Upper lobe of left lung (tissue), 6 donors: Measurements from ENCODE around the gene ANKAR. TPM values are rescaled to one million over a fixed set of nuclear protein-coding genes. Genes with fewer than 3 reads are reported as not detected.
A peak's percentile ranks its signal among the peaks of the same experiment; 100 is the strongest.

Experiments used
- ATAC-seq, 2 donors: fragments of 200-7000 bp; cut with Tn5 transposase; one replicate each; pipeline ENCODE4 v1.9.1; 2022; ENCODE audit warnings: mild to moderate bottlenecking in 2 of 2, moderate library complexity in 2 of 2; ENCODE audit not compliant: low FRiP score in 2 of 2
- DNase-seq, 2 donors: peaks; one replicate each; pipeline ENCODE4 v3.0.0-alpha.2; 2019 to 2020
- H3K27ac ChIP-seq, 4 donors: fragments of 200-600 bp; sonication (generic); one replicate each; pipeline ENCODE4 v1.5.1; 2016 to 2019
- H3K27me3 ChIP-seq, 4 donors: fragments of 200-600 bp; sonication (generic); one replicate each; pipeline ENCODE4 v1.5.1; 2017 to 2019
- H3K36me3 ChIP-seq, 4 donors: fragments of 200-600 bp; sonication (generic); one replicate each; pipeline ENCODE4 v1.5.1; 2016 to 2019
- H3K4me1 ChIP-seq, 4 donors: fragments of 200-600 bp; sonication (generic); one replicate each; pipeline ENCODE4 v1.5.1; 2018 to 2019
- H3K4me3 ChIP-seq, 4 donors: fragments of 200-600 bp; sonication (generic); one replicate each; pipeline ENCODE4 v1.5.1; 2017 to 2019; ENCODE audit warnings: mild to moderate bottlenecking in 2 of 4, moderate library complexity in 1 of 4
- H3K9me3 ChIP-seq, 4 donors: fragments of 200-600 bp; sonication (generic); one replicate each; pipeline ENCODE4 v1.5.1; 2018 to 2019
- CTCF ChIP-seq, 6 experiments: fragments of 450-650 bp in 4 of 6; fragments of 200-600 bp in 2 of 6; sonication (generic) in 2 of 6; IDR thresholded peaks; one replicate each; pipeline ENCODE4 v1.5.1; 2016 to 2019; ENCODE audit warnings: antibody characterized with exemption in 6 of 6
- EP300 ChIP-seq, 4 donors: sonication (generic); formaldehyde crosslinking; IDR thresholded peaks; one replicate each; pipeline ENCODE4 v1.5.1; 2017; ENCODE audit warnings: antibody characterized with exemption in 4 of 4, control low read depth in 2 of 4
- POLR2A ChIP-seq, 4 donors: fragments of 450-650 bp; IDR thresholded peaks; one replicate each; pipeline ENCODE4 v1.5.1; 2016 to 2017; ENCODE audit warnings: antibody characterized with exemption in 4 of 4, mild to moderate bottlenecking in 2 of 4
- POLR2AphosphoS5 ChIP-seq, 2 donors: sonication (generic); formaldehyde crosslinking; IDR thresholded peaks; one replicate each; pipeline ENCODE4 v1.5.1; 2017; ENCODE audit warnings: antibody characterized with exemption in 2 of 2
- WGBS, 2 donors: methylation state at CpG; one replicate each; pipeline ENCODE4 v1.1.5; 2017 to 2018; 5-methylcytosine and 5-hydroxymethylcytosine counted together
- total RNA-seq, 6 donors: library from RNA; depleted of rRNA in 4 of 6; stranded (reverse); fragments of >200 nt in 4 of 6; gene quantifications; one replicate each; pipeline versions ENCODE4 v1.1.0 to v1.2.1, GENCODE V29; 2016 to 2021
- donor health status: DM: no; HTN: no; CAD: no; lungs with moderate emphysema.
- donor health status: DM: no; HTN: yes; CAD: no; lungs with severe emphysema.

ANKAR gene
- total RNA-seq, 6 donors from 2014 or later: 8.0 to 13.1 (median 9.2) TPM

GRCh38 chr2:189657867-189658266, 16.6 kb upstream of the ANKAR start:
- 38 to 46% methylated on average over 5 of the region's 5 CpGs for WGBS, 2 donors
- Histone ChIP-seq H3K4me1 (peaks cover 14 to 26% (median 22%) of the 10 kb centered on the region in 4 donors), H3K4me3 (no peak overlapping the region), H3K27me3 (no peaks in the 10 kb centered on the region), H3K9me3 (no peaks in the 10 kb centered on the region), H3K27ac (peak overlapping the region; percentile 54 to 65 (median 60)), H3K36me3 (no peaks in the 10 kb centered on the region)
- ATAC-seq: peak; percentile 41 to 81
- no peak for TF ChIP-seq CTCF (IDR thresholded peaks at IDR 0.05)
- no peak for TF ChIP-seq POLR2AphosphoS5 (IDR thresholded peaks at IDR 0.05)
- no peak for TF ChIP-seq POLR2A (IDR thresholded peaks at IDR 0.05)
- no peak for TF ChIP-seq EP300 (IDR thresholded peaks at IDR 0.05)
- peak in 1 of 2 donors; percentile 49 for DNase-seq

GRCh38 chr2:189658306-189659212, 15.9 kb upstream of the ANKAR start:
- H3K4me3 ChIP-seq: no peak overlapping the region
- H3K27ac ChIP-seq: peak overlapping the region; percentile 54 to 65 (median 60)
- TF ChIP-seq CTCF (IDR thresholded peaks at IDR 0.05) (no peak), POLR2AphosphoS5 (IDR thresholded peaks at IDR 0.05) (no peak), EP300 (IDR thresholded peaks at IDR 0.05) (no peak), POLR2A (IDR thresholded peaks at IDR 0.05) (no peak)
- ATAC-seq (no peak), DNase-seq (peak in 1 of 2 donors; percentile 53)
- H3K9me3 ChIP-seq: no peaks in the 10 kb centered on the region
- no peaks in the 10 kb centered on the region for H3K36me3 ChIP-seq
- WGBS, 2 donors: 49 to 56% methylated on average over 7 of the region's 7 CpGs
- no peaks in the 10 kb centered on the region for H3K27me3 ChIP-seq
- peaks cover 21 to 33% (median 28%) of the 10 kb centered on the region in 4 donors for H3K4me1 ChIP-seq

- Histone ChIP-seq H3K9me3 (no peaks in the 10 kb centered on the region), H3K4me3 (no peak overlapping the region), H3K36me3 (no peaks in the 10 kb centered on the region), H3K27me3 (no peaks in the 10 kb centered on the region), H3K4me1 (peaks cover 25 to 45% (median 32%) of the 10 kb centered on the region in 4 donors), H3K27ac (no peak overlapping the region)
- DNase-seq (no peak), ATAC-seq (no peak)
- WGBS, 2 donors: 48 to 62% methylated on average over 2 of the region's 2 CpGs
- TF ChIP-seq POLR2AphosphoS5 (IDR thresholded peaks at IDR 0.05) (no peak), POLR2A (IDR thresholded peaks at IDR 0.05) (no peak), CTCF (IDR thresholded peaks at IDR 0.05) (no peak), EP300 (IDR thresholded peaks at IDR 0.05) (no peak)
These were observed 14.7 kb upstream of the ANKAR start for GRCh38 chr2:189659734-189660133.

- Histone ChIP-seq H3K4me3 (no peak overlapping the region), H3K9me3 (no peaks in the 10 kb centered on the region), H3K27ac (no peak overlapping the region), H3K27me3 (no peaks in the 10 kb centered on the region), H3K4me1 (peaks cover 25 to 50% (median 32%) of the 10 kb centered on the region in 4 donors), H3K36me3 (peaks cover 0 to 7% (median 0%) of the 10 kb centered on the region in 4 donors)
- TF ChIP-seq EP300 (IDR thresholded peaks at IDR 0.05) (no peak), POLR2A (IDR thresholded peaks at IDR 0.05) (no peak), POLR2AphosphoS5 (IDR thresholded peaks at IDR 0.05) (no peak), CTCF (IDR thresholded peaks at IDR 0.05) (no peak)
- ATAC-seq: no peak
- 18 to 21% methylated on average over 4 of the region's 4 CpGs for WGBS, 2 donors
- no peak for DNase-seq
These were observed 13.7 kb upstream of the ANKAR start for GRCh38 chr2:189660803-189661147.
